ENCODE results near the gene AKAP13. TPM values are rescaled to one million over a fixed set of nuclear protein-coding genes. Genes with fewer than 3 reads are reported as not detected.

The AKAP13 gene
- total and polyA plus RNA-seq, 9 donors, result 45.3 to 190 (median 98.6) TPM

GRCh38 chr15:85523530-85523929 lies 143.1 kb downstream of the AKAP13 start:
- TF ChIP-seq, protein P1, sequence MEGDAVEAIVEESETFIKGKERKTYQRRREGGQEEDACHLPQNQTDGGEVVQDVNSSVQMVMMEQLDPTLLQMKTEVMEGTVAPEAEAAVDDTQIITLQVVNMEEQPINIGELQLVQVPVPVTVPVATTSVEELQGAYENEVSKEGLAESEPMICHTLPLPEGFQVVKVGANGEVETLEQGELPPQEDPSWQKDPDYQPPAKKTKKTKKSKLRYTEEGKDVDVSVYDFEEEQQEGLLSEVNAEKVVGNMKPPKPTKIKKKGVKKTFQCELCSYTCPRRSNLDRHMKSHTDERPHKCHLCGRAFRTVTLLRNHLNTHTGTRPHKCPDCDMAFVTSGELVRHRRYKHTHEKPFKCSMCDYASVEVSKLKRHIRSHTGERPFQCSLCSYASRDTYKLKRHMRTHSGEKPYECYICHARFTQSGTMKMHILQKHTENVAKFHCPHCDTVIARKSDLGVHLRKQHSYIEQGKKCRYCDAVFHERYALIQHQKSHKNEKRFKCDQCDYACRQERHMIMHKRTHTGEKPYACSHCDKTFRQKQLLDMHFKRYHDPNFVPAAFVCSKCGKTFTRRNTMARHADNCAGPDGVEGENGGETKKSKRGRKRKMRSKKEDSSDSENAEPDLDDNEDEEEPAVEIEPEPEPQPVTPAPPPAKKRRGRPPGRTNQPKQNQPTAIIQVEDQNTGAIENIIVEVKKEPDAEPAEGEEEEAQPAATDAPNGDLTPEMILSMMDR (IDR thresholded peaks at IDR 0.05), result no peak
- no peak for TF ChIP-seq EP300 (IDR thresholded peaks at IDR 0.05)
- TF ChIP-seq POLR2A (IDR thresholded peaks at IDR 0.05), result no peak
- Histone ChIP-seq H3K9me3 (no peaks in the 10 kb centered on the region), H3K27ac (no peak overlapping the region), H3K27me3 (no peaks in the 10 kb centered on the region), H3K4me1 (ENCODE audit: insufficient read depth) (no peaks in the 10 kb centered on the region), H3K4me3 (no peak overlapping the region), H3K36me3 (no peaks in the 10 kb centered on the region)
- intact Hi-C loops (cut with DNase I), result no loop called here
- no peak for DNase-seq
- 85 to 88% (median 88%) methylated on average over 4 of the region's 4 CpGs for WGBS, 3 donors

DNA sequence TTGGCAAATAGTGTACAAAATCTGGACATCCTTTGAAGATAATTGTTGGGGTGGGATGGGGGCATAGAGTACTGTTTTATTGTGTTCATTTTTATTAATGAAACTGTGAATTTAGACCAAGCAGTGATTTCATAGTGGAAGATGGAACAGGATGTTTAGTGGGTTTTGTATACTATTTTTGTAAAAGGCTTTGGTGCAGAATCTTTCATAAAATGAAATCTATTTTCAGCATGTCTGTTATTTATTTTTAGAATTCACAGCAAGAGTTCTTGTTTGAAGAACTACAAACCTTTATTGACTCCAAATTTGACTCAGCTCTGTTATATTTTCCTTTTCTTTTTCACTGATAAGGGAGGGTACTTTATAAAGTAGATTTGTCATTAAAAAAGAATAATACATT lies 145.4 kb downstream of the AKAP13 start:
- Histone ChIP-seq H3K27ac (no peak overlapping the region), H3K4me1 (ENCODE audit: insufficient read depth) (no peaks in the 10 kb centered on the region), H3K36me3 (no peaks in the 10 kb centered on the region), H3K27me3 (no peaks in the 10 kb centered on the region), H3K4me3 (no peak overlapping the region), H3K9me3 (no peaks in the 10 kb centered on the region)
- no peak for DNase-seq
- intact Hi-C loops (cut with DNase I), result no loop called here
- TF ChIP-seq POLR2A (IDR thresholded peaks at IDR 0.05), result no peak

DNA sequence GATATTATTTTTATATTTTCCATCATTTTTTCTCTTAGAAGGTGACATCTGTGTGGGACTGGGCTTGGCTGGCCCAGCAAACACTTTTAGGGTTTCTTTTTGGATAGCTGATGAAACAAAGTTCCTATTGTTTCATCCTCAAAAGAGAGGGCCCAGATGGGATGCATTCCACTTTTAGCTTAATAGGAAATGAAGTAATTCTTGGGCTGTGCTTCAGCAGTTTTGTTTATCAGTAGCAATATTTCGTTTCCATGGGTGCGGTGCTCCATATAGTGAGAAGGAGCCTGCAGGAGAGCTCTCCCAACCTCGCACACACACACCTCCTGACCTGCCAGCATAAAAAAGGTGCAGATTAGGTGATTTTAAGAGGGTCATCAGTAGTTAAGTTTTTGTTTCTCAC lies 147.5 kb downstream of the AKAP13 start:
- no peak for DNase-seq
- H3K36me3 ChIP-seq, result no peaks in the 10 kb centered on the region
- no peak overlapping the region for H3K27ac ChIP-seq
- H3K27me3 ChIP-seq, result no peaks in the 10 kb centered on the region
- TF ChIP-seq EP300 (IDR thresholded peaks at IDR 0.05) (no peak), POLR2A (IDR thresholded peaks at IDR 0.05) (no peak)
- TF ChIP-seq, protein P1 (IDR thresholded peaks at IDR 0.05), result no peak
- no peak overlapping the region for H3K4me3 ChIP-seq
- no peaks in the 10 kb centered on the region for H3K9me3 ChIP-seq
- no peaks in the 10 kb centered on the region for H3K4me1 ChIP-seq (ENCODE audit: insufficient read depth)
- 36 to 62% (median 60%) methylated on average over 3 of the region's 3 CpGs for WGBS, 3 donors
- intact Hi-C loops (cut with DNase I), result no loop called here

- Histone ChIP-seq H3K27ac (no peak overlapping the region), H3K4me1 (ENCODE audit: insufficient read depth) (no peaks in the 10 kb centered on the region)
Measured at GRCh38 chr15:85530079-85530478, 149.7 kb downstream of the AKAP13 start.

DNA sequence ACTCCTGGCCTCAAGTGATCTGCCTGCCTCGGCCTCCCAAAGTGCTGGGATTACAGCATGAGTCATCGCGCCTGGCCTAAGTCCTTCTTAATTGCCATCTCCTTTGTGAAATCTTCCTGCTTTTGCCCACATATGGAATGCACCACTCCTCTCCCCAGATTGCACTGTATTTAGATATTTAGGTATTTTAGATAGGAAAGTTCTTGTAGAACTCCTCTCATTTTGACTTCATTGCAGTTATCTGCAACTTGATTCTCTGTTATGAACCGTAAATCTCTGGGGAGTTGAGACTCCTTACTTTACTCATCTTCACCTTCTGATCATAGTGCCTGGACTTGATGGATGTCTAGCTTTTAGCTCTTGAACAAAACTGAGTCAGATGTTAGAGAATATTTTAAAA lies 150.7 kb downstream of the AKAP13 start:
- H3K36me3 ChIP-seq, result no peaks in the 10 kb centered on the region
- TF ChIP-seq POLR2A (IDR thresholded peaks at IDR 0.05) (no peak), EP300 (IDR thresholded peaks at IDR 0.05) (no peak)
- TF ChIP-seq, protein P1 (IDR thresholded peaks at IDR 0.05), result no peak
- DNase-seq, result no peak
- no peak overlapping the region for H3K27ac ChIP-seq
- H3K27me3 ChIP-seq, result no peaks in the 10 kb centered on the region
- H3K4me1 ChIP-seq (ENCODE audit: insufficient read depth), result no peaks in the 10 kb centered on the region
- intact Hi-C loops (cut with DNase I), result no loop called here
- no peak overlapping the region for H3K4me3 ChIP-seq
- WGBS, 3 donors, result 75 to 82% (median 80%) methylated on average over 4 of the region's 4 CpGs
- no peaks in the 10 kb centered on the region for H3K9me3 ChIP-seq

More at GRCh38 chr15:85530079-85530478, 149.7 kb downstream of the AKAP13 start:
- no peaks in the 10 kb centered on the region for H3K9me3 ChIP-seq
- intact Hi-C loops (cut with DNase I), result no loop called here
- no peak for TF ChIP-seq EP300 (IDR thresholded peaks at IDR 0.05)
- no peak for TF ChIP-seq POLR2A (IDR thresholded peaks at IDR 0.05)
- TF ChIP-seq, protein P1 (IDR thresholded peaks at IDR 0.05), result no peak
- H3K36me3 ChIP-seq, result no peaks in the 10 kb centered on the region
- no peaks in the 10 kb centered on the region for H3K27me3 ChIP-seq
- no peak overlapping the region for H3K4me3 ChIP-seq
- 74 to 86% (median 84%) methylated on average over 7 of the region's 7 CpGs for WGBS, 3 donors
- no peak for DNase-seq

Data from ovary (tissue), 9 donors.